Ovary (tissue), 3 donors: ENCODE measurements around the gene TXK.

ENCODE experiments used
- EP300 ChIP-seq: sonication (generic); formaldehyde crosslinking; IDR thresholded peaks from one replicate; pipeline ENCODE4 v1.6.1; 2017; ENCODE audit warnings: antibody characterized with exemption
- POLR2A ChIP-seq: fragments of 450-650 bp; IDR thresholded peaks from one replicate; pipeline ENCODE4 v1.6.1; 2017; ENCODE audit warnings: antibody characterized with exemption, mild to moderate bottlenecking, moderate library complexity
- TF ChIP-seq, protein P1 (sequence below), 3 donors: fragments of 450-650 bp in 2 of 3; fragments of 200-600 bp in 1 of 3; IDR thresholded peaks; one replicate each; pipeline versions ENCODE4 v1.5.1 to v1.8.0; 2016 to 2022; ENCODE audit warnings: antibody characterized with exemption in 3 of 3, mild to moderate bottlenecking in 1 of 3
- donor health status: DM: no; HTN: no; CAD: no.

DNA sequence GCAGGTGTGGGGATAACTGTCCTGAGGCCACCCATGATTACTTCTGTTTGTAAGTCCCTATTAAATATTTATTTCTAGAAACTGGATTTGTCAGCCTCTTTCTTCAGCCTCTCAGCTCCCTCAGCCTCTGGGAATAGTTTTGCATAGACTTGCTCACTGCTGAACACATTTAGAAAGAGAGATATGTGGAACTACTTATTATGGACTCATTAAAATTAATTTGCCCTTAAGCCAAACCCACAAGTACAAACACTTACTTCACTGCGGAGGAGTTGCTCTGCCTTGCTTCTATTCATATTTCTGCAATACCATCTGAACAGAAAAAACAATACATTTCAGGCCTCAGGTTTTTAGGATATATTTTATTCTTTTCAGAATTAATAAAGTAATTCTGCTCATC lies 22.4 kb upstream of the TXK start:
- TF ChIP-seq, protein P1, sequence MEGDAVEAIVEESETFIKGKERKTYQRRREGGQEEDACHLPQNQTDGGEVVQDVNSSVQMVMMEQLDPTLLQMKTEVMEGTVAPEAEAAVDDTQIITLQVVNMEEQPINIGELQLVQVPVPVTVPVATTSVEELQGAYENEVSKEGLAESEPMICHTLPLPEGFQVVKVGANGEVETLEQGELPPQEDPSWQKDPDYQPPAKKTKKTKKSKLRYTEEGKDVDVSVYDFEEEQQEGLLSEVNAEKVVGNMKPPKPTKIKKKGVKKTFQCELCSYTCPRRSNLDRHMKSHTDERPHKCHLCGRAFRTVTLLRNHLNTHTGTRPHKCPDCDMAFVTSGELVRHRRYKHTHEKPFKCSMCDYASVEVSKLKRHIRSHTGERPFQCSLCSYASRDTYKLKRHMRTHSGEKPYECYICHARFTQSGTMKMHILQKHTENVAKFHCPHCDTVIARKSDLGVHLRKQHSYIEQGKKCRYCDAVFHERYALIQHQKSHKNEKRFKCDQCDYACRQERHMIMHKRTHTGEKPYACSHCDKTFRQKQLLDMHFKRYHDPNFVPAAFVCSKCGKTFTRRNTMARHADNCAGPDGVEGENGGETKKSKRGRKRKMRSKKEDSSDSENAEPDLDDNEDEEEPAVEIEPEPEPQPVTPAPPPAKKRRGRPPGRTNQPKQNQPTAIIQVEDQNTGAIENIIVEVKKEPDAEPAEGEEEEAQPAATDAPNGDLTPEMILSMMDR (IDR thresholded peaks at IDR 0.05) = no peak
- TF ChIP-seq POLR2A = no peak
- TF ChIP-seq EP300 = no peak
